Measurements from ENCODE around the gene PRKAG2. TPM values are rescaled to one million over a fixed set of nuclear protein-coding genes. Genes with fewer than 3 reads are reported as not detected.

PRKAG2 gene
- total RNA-seq, 1 donor from 2014 or later, result 17.9 TPM

- no peaks in the 10 kb centered on the region for H3K36me3 Mint-ChIP-seq
These were observed 212.6 kb downstream of the PRKAG2 start for GRCh38 chr7:151664268-151664667.

DNA sequence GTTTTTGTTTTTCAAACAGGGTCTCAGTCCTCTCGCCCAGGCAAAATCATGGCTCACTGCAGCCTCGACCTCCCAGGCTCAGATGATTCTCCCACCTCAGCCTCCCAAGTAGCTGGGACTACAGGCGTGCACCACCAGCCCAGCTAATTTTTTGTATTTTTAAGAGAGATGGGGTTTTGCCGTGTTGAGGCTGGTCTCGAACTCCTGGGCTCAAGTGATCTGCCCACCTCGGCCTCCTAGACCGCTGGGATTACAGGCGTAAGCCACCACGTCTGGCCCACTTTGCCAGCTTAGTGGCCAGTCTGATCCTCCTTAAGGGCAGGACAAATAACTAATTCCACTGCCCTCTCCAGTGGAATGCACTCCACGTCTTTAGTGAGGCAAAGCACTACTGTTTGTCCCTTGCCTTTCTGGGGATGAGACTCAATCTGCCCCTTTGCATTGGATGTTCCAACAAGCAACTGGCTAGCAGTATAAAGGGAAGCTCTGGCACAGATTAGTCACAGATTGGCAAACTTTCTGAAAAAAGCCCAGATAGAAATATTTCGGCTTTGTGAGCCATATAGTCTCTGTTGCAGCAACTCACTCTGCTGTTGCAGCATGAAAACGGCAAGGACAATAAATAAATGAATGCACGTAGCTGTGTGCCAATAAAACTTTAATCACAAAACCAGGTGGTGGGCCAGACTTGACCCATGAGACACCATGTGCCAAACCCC is 213.4 kb downstream of the PRKAG2 start:
- Mint-ChIP-seq H3K27ac (no peak overlapping the region), H3K9me3 (no peaks in the 10 kb centered on the region), H3K36me3 (no peaks in the 10 kb centered on the region), H3K4me3 (no peak overlapping the region), H3K4me1 (ENCODE audit: unreplicated experiment) (peaks cover 14% of the 10 kb centered on the region), H3K27me3 (peaks cover 3% of the 10 kb centered on the region)
- no peak for DNase-seq (ENCODE audit: extremely low spot score, unreplicated experiment)
- TF ChIP-seq, protein P1, sequence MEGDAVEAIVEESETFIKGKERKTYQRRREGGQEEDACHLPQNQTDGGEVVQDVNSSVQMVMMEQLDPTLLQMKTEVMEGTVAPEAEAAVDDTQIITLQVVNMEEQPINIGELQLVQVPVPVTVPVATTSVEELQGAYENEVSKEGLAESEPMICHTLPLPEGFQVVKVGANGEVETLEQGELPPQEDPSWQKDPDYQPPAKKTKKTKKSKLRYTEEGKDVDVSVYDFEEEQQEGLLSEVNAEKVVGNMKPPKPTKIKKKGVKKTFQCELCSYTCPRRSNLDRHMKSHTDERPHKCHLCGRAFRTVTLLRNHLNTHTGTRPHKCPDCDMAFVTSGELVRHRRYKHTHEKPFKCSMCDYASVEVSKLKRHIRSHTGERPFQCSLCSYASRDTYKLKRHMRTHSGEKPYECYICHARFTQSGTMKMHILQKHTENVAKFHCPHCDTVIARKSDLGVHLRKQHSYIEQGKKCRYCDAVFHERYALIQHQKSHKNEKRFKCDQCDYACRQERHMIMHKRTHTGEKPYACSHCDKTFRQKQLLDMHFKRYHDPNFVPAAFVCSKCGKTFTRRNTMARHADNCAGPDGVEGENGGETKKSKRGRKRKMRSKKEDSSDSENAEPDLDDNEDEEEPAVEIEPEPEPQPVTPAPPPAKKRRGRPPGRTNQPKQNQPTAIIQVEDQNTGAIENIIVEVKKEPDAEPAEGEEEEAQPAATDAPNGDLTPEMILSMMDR (conservative IDR thresholded peaks at IDR 0.05), result no peak

More at GRCh38 chr7:151664268-151664667, 212.6 kb downstream of the PRKAG2 start:
- Mint-ChIP-seq H3K27me3 (peaks cover 3% of the 10 kb centered on the region), H3K4me3 (no peak overlapping the region), H3K4me1 (ENCODE audit: unreplicated experiment) (peaks cover 6% of the 10 kb centered on the region), H3K27ac (no peak overlapping the region), H3K9me3 (no peaks in the 10 kb centered on the region)
- TF ChIP-seq, protein P1 (conservative IDR thresholded peaks at IDR 0.05), result no peak
- DNase-seq (ENCODE audit: extremely low spot score, unreplicated experiment), result no peak

GRCh38 chr7:151662251-151662826 is 214.6 kb downstream of the PRKAG2 start:
- TF ChIP-seq, protein P1 (conservative IDR thresholded peaks at IDR 0.05), result no peak
- no peak for DNase-seq (ENCODE audit: extremely low spot score, unreplicated experiment)
- peaks cover 3% of the 10 kb centered on the region for H3K27me3 Mint-ChIP-seq
- H3K9me3 Mint-ChIP-seq, result no peaks in the 10 kb centered on the region
- H3K4me3 Mint-ChIP-seq, result no peak overlapping the region
- no peak overlapping the region for H3K27ac Mint-ChIP-seq
- peaks cover 15% of the 10 kb centered on the region for H3K4me1 Mint-ChIP-seq (ENCODE audit: unreplicated experiment)
- no peaks in the 10 kb centered on the region for H3K36me3 Mint-ChIP-seq

DNA sequence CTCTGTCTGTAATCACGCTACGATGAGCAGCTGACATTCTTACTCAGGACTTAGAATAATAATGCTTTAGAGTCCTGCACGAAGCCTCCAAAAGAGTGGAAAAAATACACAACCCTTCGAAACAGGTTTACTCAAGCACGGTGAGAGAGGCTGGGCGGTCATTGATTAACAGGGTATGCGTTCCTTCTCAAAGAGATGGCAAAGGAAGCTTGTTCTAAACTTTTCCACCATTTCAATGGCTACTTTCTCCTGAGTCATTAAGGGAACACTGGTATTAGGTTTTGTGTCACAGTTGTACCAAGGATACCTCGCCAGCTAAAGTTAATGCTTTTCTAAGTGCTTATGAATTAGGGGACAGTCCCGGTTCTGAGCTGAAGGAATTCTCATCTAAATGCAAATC is 215.3 kb downstream of the PRKAG2 start:
- Mint-ChIP-seq H3K4me3 (no peak overlapping the region), H3K36me3 (no peaks in the 10 kb centered on the region), H3K9me3 (no peaks in the 10 kb centered on the region), H3K27ac (no peak overlapping the region), H3K4me1 (ENCODE audit: unreplicated experiment) (peaks cover 15% of the 10 kb centered on the region), H3K27me3 (peaks cover 3% of the 10 kb centered on the region)
- no peak for DNase-seq (ENCODE audit: extremely low spot score, unreplicated experiment)
- TF ChIP-seq, protein P1 (conservative IDR thresholded peaks at IDR 0.05), result no peak

DNA sequence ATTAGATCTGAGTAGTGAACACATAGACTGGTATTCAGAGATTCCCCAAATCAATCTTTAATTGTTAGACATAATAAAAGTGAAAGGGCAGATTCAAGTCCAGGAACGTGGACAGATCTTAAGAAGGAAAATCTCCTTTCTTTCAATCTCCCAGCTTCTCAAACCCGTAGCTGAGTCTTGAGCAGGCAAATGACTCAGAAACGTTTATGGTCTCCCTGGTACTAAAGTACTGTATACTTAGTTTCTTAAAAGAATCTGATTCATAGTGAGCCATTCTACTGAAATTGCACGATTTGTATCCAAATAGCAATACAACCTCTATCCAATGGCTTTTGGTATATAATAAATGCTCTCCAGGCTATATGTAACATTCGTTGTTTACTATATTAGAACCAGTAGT is 216.8 kb downstream of the PRKAG2 start:
- Mint-ChIP-seq H3K4me1 (ENCODE audit: unreplicated experiment) (peaks cover 15% of the 10 kb centered on the region), H3K27me3 (peaks cover 3% of the 10 kb centered on the region), H3K4me3 (no peak overlapping the region), H3K27ac (no peak overlapping the region), H3K9me3 (no peaks in the 10 kb centered on the region), H3K36me3 (no peaks in the 10 kb centered on the region)
- TF ChIP-seq, protein P1 (conservative IDR thresholded peaks at IDR 0.05), result no peak
- no peak for DNase-seq (ENCODE audit: extremely low spot score, unreplicated experiment)

Measured in type B pancreatic cell (in vitro differentiated cells).